ENCODE results near the gene DTYMK.

Gene DTYMK

DNA sequence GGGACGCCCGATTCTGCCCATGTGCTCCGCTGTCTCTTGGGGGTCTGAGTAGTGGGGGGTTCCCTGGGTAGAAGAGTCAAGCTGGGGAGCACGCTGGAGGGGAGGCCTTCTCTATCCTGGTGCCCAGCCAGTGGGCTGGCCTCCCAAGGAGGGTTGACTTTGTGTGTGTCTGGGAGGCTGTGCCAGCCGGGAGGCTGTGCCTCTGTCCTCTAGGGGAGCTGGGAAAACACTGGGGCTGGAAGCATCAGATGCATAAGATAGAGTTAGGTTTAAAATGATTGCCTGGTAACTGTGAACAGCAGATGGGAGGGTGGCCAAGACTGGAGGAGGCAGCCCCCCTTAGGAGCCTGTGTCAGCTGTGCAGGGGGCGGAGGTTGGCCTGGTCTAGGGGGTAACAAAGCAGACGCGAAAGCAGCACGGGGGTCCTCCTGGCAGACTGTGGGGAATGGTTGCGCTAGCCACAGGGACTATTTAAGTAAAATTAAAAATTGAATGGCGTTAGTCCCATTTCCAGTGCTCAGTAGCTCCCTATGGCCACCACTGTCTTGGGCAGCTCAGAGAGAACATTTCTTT is 16.5 kb upstream of the DTYMK start:
- peak; percentile 55 for DNase-seq

DNA sequence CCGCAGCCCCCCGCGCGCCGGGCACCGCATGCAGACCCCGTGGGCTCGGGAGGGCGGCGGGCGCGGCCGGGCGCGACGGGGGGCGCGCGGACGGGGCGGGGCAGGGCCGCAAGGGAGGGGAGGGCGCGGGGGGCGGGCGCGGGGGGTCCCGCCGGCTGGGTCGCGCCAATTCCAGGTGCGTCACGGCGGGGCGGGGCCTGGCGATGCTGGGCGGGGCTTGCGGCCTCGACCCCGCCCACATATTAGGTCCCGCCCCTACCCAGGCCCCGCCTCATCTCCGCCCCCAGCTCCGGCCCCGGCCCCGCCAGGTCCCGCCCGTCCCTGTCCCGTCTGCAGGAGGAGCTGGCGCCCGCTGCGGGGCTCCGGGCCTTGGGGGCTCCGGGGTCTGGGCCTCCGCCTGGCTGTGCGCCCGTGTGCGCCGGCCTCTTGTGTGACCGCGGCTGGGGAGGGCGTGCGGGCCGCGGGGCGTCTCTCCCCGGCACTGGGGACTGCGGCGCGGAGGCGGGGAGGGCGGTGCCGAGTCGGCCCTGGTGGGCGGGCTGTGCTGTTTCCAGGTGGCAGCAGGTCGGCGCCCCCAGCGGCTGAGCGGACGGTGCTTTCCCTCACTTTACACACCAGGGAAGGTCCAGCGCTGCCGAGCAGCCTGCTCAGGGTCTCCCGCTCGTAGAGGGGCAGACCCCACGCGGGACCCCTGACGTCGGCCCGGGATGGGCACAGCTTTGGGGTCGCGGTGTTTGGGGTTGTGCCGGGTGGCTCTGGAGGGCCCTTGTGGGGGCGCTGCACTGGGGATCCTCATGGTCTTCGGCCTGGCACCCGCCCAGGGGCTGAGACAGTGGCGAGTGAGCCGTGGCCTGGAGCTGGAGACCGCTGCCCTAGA is 15.8 kb upstream of the DTYMK start:
- DNase-seq, result peak; percentile 93

DNA sequence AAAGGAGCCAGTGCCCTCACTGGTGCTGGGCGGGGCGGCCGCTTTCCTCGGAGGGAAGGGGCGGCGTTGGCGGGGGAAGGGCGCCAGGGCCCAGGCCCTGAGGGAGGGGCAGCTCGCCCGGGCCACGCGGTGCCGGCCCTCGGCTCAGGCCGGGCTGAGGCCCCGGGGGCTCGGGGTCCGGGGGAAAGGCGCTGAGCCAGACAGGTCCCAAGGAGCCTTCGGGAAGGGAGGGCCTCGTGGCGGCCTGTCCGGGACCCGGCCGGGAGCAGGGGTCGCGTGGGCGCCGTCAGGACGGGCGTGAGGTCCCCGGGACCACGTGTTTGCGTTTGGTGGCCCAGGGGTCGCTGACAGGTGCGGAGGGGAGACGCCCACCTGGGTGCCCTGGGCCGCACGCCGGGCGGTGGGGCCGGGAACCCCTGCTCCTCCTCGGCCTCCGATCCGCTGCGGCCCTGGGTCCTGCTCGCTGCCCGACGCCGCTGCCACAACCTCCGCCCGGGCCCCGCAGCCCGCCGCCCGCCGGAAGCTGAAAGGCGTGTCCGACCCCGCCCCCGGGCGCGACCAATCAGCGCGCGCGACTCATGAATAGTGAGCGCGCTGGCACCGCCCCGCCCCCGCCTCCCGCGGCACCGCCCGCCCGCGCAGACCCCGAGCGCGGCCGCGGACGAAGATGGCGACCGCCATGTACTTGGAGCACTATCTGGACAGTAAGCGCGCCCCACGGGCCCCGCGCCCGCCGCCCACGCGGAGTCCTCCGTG is 15.0 kb upstream of the DTYMK start, which contains the start of gene ING5:
ING5 (plus strand) TSS at position 641 of the 756 bp plus-strand sequence; CDS start at position 668, 27 bp downstream.
- peak; percentile 97 for DNase-seq

GRCh38 chr2:241701149-241701398 is 14.5 kb upstream of the DTYMK start:
- no peak for DNase-seq

- DNase-seq, result peak; percentile 19
These were observed 9.0 kb upstream of the DTYMK start for GRCh38 chr2:241695651-241696050.

GRCh38 chr2:241692448-241692847 is 5.8 kb upstream of the DTYMK start:
- peak; percentile 2 for DNase-seq

- no peak for DNase-seq
These were observed 3.6 kb upstream of the DTYMK start for GRCh38 chr2:241690202-241690717.

DNA sequence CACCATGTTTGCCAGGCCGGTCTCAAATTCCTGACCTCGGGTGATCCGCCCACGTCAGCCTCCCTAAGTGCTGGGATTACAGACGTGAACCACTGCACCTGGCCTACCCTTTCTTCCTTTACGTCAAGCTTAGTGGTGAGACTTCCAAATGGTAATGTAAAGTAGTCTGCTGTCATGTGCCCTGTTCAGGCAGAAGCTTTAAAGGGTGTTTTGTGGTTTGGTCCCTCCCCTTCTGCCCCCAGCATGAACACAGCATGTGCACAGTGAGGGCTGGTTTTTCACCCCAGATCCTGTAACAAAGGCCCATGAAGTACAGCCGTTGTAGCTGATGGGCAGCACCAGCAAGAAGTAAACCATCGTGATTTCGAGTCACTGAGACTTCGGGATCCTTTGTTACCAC is 2.7 kb upstream of the DTYMK start:
- no peak for DNase-seq

DNA sequence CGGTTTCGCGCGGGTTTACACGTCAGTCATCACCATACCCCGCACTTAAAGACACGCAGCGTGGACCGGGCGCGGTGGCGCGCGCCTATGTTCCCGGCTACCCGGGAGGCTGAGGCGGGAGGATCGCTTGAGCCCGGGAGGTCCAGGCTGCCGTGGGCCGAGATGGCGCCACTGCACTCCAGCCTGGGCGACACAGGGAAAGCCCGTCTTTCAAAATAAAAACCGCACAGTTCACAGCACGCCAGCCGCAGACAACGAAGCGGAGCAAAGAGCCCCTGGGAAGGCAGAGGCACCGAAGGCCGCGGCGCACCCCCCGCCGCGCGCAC is 328 bp downstream of the DTYMK start:
- DNase-seq, result no peak

DNA sequence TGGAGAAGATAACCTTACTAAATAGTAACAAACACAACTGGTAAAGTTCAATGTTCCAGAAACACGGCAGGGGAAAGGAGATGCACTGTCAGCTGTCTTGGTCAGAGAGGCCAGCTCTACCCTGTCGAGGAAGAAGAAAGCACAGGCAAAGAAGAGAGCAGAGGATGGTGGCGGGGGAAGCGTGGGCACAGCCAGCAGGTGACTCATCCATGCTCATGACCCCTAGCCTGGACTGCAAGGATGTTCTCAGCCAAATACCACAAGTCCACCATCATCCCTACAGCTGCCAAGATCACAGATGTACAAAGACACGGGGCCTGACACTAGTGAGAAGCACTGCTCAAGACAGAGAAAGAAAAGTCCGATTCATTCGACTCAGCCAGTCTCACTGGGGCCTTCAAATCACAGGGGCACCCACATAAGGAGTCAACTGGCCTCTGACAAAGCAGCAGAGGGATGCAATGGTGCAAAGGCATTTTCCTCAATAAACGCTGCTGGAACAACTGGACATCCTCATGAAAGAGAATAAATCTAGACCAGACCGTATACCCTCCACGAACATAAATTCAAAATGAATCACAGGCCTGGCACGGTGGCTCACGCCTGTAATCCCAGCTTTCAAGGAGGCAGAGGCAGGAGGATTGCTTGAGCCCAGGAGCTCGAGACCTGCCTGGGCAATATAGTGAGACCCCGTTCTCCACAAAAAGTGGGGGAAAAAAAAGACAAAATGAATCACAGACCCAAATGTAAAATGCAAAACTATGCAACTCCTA is 5.6 kb downstream of the DTYMK start:
- no peak for DNase-seq

- DNase-seq, result no peak
These were observed 6.6 kb downstream of the DTYMK start for GRCh38 chr2:241680044-241680443.

DNA sequence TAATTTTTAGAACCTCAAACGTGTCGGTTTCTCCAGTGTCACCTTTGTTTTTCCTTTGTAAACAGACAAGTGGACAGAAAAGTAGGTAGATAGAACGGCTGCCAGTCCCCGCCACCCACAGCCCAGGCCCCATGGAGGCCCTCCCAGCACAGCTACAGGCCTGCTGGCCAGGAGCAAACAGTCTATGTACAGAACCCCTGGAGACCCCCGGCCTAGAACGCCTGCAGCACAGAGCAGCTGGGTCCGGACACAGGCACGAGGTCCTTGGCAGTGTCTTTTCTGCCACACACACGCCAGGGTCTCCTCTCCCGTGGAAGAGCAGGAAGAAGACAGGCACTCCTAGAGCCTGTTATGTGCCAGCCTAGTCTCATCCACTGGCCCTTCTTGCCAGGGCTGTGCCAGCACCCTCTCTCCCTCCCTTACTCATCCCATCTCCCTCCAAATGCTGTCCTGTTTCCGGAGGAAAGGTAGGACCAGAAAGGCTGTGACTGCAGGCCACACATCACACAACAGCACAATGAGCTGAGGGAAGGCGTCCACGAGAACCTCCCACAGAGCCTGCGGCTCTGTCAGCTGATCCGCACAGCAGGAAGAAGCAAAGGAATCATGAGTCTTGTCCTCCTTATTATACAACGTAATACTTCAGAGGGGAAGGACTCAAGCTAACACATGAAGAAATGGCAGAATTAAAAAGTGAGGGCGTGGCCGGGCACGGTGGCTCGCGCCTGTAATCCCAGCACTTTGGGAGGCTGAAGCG is 7.7 kb downstream of the DTYMK start:
- no peak for DNase-seq

DNA sequence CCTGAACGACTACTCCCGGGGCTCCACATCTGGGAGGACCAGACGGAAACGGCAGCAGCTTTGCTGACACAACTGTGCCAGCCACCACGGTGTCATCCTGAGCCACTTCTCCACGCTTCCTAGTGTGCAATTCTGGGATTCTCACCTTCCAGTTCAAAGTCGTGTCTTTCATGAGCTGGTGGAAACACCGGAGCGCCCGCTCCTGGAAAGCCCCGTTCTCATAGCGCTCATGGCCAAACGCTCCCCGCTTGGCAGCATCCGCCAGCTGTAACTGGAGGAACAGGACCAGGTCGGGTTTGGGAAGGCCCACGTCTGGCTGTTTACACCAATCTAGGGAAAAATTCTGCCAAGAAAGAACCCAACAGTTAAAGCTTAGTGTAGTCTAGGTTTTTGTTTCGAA is 8.3 kb downstream of the DTYMK start:
- no peak for DNase-seq

DNA sequence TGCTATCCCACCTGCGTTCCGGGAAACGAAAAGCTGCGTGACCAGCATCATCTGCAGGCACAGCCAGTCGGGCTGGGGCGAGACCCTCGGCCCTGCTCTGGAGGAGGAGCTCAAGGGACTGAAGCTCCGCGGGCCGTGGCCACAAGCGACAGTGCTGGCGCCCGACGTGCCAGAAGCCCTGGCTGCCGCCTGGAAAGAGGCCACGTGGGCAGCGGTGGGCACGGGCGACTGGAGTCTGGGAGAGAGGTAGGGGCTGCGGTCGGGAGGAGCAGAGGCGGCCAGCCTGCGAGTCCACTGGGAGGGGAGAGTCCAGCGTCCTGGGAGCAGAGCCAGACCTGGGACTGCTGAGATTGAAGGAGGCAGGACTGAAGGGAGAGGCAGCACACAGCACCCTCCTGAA is 9.2 kb downstream of the DTYMK start:
- no peak for DNase-seq

DNA sequence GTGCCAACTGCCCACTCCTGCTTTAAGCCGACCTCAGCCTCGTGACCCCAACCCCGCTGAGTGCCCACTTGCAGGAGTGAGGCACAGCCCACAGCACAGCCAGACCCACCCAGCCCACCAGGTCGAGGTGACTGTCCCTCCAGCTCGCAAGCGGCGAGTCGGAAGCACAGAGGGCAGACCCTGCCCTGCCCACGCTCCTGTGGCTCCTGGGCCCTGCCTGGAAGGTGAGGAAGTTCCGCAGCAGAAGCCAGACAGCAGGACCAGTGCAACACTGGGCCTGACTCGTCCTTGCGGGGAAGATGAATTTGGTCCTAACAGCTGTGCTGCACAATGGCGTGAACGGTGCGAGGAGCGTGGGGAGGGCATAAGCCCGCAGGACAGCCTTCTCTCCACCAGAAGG is 9.9 kb downstream of the DTYMK start:
- DNase-seq, result no peak

DNA sequence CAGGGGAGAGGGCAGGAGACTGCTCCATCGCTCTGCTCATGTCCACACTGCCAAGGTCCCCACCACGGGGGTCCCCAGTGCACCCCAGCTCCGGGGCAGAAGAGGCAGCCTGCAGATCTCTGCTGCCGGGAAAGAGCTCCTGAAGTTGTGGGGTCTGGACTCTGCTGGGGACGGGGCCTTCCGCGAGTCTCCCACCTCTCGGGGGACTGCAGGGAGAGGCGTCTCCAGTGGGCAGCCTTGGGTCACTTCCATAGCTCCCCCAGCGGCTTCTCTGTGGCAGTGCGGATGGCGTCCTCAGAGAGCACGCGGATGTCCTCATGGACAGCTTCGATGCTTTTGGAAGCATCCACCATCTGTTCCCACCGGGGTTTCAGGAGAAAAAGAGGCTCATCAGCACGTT is 10.7 kb downstream of the DTYMK start:
- no peak for DNase-seq

DNA sequence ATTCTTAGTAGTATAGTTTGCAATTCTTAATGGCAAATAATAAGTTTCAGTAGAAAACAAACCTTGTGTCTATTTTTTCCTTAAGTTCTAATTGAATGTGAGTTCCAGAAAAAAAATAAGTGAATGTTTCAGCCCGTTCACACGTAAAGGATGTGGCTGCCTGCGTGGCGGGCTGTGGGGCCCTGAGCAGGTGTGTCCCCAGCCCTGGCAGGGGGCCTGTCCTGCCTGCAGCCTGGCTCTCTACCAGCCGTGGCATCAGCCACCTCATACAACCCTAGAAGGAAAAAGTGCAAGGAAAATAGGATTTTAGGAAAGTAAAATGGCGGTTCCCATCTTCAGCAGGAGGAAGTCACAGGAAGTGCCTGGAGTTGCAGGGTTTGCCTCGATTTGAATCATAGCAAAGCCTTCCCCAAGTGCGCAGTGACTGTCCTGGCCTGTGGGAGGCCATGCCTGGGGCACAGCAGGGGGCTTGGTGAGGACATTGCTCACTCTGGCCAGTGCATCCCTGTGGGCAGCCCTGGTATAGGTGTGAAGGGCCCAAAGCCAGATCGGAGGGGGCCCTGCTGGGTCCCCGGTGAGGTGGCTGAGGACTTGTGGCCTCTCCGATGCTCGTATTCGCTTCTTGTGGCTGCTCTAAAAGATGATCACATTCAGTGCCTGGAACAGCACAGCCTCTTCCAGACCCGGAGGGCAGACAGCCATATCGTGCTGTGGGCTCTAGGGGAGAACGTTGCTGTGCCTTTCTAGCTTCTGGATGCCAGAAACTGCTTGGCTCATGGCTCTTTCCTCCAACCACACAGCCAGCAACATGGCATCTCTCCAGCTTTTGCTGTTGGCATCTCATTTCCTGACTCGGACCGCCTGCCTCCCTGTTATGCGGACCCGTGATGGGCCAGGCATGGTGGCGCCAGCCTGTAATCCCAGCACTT is 12.6 kb downstream of the DTYMK start:
- no peak for DNase-seq

DNA sequence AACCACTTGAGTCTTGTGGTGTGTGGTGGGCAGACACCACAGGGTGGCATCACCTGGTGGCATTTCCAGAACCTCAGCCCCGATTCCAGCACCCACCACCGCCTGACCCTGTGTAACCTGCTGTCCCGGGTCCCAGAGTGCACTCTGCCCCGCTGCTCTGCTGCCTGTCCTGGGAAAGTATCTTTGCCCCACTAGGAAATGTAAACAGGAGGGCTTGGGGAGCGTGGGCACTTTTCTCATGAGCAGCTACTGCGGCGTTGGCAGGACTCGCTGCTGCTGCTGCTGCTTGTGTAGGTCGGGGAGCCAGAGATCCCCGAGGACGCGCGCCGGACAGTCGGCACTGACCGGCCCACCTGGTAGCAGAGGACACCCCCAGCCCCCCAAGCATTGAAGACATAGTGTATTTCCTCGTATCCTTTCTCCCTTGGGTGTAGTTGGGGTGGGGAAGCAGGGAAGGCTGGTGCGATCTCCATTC is 13.4 kb downstream of the DTYMK start:
- no peak for DNase-seq

DNA sequence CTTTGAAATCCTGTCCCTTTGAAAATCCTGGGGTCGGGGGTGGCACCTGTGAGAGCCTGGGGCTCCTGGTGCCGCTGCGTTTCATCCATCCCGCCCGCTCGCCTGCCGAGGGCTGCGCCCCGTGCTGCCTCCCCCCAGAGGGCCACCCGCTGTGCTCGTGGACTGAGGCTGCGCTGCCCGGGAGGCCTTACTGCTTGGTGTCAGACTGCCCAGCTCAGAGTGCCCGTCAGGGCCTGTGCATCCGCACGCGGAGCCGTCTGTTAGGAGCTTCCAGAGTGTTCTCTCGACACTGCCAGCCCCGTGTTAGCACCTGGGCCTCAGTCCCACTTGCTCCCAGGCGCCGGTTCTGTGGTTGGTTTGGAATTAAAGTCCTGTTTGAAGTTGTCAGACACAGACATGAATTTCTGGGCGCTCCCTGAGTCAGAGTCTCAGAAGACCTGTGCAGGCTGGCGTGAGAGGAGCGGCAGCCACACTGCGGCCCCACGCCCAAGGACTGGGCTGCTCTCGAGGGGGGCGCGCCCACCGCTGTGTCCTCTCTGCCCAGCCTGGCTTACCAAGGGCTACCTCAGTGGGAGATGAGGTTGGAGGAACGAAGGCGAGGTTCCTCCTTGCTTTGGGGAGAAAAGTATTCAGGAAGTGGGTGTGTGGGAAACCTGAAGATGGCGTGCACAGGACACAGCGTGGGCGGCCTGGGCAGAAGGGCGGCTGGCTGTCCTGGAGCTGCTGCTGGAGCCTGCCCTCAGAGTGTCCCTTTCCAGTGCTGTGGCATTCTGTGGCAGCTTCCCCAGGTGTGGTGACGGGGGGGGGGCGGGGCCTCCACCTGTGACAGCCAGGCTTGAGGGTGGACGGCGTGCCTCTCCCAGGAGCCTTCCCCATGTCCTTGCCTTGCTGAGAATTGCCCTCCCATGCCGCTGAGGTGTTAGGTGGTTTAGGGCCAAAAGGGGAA is 14.1 kb downstream of the DTYMK start:
- no peak for DNase-seq

Data from right forelimb (tissue), 1 donor.